ENCODE data around the gene CXCR1.

Gene CXCR1

DNA sequence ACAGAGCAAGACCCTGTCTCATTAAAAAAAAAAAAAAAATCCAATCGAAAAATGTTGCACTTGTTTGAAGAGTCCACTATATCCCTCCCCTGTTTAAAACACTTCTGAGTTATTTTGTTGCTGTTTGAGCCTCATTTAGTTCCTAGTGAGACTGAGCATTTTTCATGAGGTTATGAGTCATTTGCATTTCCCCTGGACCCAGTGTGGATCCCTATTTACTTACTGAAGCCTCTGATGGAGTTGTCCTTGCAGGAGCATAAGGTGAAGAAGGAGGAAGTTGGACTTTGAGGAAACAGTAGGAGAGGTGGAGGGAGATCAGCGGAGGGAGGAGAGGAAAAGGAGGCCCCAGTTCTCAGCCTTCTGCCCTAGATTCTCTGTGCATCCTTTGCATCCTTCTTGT lies 5.1 kb downstream of the CXCR1 start:
- Histone ChIP-seq H3K27me3 (ENCODE audit: control insufficient read depth, insufficient read depth, low read length) (no peaks in the 10 kb centered on the region), H3K27ac (ENCODE audit: low read depth, low read length) (no peak overlapping the region), H3K36me3 (ENCODE audit: control insufficient read depth, insufficient read depth, low read length) (no peaks in the 10 kb centered on the region), H3K9ac (ENCODE audit: low read depth, low read length) (no peak overlapping the region), H3K4me1 (ENCODE audit: control insufficient read depth, insufficient read depth, low read length) (no peaks in the 10 kb centered on the region), H3K4me3 (ENCODE audit: low read depth, low read length) (no peak overlapping the region), H3K9me3 (ENCODE audit: control insufficient read depth, insufficient read depth, low read length) (no peaks in the 10 kb centered on the region)

DNA sequence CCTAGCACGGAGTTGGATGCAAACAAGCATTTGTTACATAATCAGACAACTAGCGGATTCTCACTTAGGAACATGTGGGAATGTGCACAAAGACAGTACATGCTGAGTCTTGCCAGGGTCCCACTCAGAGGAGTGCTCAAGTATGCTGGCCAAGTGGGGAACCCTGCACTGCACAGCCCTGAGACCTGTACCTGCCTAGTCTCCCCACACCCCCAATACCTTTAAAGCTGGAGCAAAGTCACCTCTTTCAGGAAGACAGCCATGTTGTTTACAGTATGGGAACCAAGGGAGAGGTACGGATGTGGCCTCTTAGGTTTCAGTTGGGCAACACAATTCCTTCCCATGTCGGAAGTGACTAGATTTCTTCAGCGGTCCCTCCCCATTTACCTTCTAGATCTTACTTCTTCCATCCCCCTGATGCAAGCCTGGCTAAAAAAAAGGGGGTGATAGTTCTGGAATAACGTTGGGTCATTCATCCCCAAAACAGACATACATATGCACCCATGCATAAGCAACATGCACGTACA lies 10.7 kb downstream of the CXCR1 start:
- no peak overlapping the region for H3K4me3 ChIP-seq (ENCODE audit: low read depth, low read length)
- no peaks in the 10 kb centered on the region for H3K4me1 ChIP-seq (ENCODE audit: control insufficient read depth, insufficient read depth, low read length)
- no peak overlapping the region for H3K27ac ChIP-seq (ENCODE audit: low read depth, low read length)
- no peaks in the 10 kb centered on the region for H3K27me3 ChIP-seq (ENCODE audit: control insufficient read depth, insufficient read depth, low read length)
- no peak overlapping the region for H3K9ac ChIP-seq (ENCODE audit: low read depth, low read length)
- no peaks in the 10 kb centered on the region for H3K36me3 ChIP-seq (ENCODE audit: control insufficient read depth, insufficient read depth, low read length)
- H3K9me3 ChIP-seq (ENCODE audit: control insufficient read depth, insufficient read depth, low read length), result no peaks in the 10 kb centered on the region

GRCh38 chr2:218152777-218153176 lies 14.0 kb downstream of the CXCR1 start:
- Histone ChIP-seq H3K36me3 (ENCODE audit: control insufficient read depth, insufficient read depth, low read length) (no peaks in the 10 kb centered on the region), H3K27ac (ENCODE audit: low read depth, low read length) (no peak overlapping the region), H3K4me1 (ENCODE audit: control insufficient read depth, insufficient read depth, low read length) (no peaks in the 10 kb centered on the region), H3K9ac (ENCODE audit: low read depth, low read length) (no peak overlapping the region), H3K9me3 (ENCODE audit: control insufficient read depth, insufficient read depth, low read length) (no peaks in the 10 kb centered on the region), H3K27me3 (ENCODE audit: control insufficient read depth, insufficient read depth, low read length) (no peaks in the 10 kb centered on the region), H3K4me3 (ENCODE audit: low read depth, low read length) (no peak overlapping the region)

DNA sequence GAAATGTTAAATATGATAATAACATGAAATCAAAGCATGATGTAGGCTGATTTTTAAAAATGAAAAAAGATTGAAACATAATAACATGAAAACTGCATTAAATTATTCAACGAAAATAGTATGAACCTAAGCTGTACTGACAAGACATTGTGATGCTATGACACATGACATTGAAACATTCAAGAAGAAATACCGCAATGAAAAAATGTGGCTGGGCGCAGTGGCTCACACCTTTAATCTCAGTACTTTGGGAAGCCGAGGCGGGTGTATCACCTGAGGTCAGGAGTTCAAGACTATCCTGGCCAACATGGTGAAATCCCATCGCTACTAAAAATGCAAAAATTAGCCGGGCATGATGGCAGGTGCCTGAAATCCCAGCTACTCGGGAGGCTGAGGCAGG lies 14.6 kb downstream of the CXCR1 start:
- H3K36me3 ChIP-seq (ENCODE audit: control insufficient read depth, insufficient read depth, low read length), result no peaks in the 10 kb centered on the region
- H3K4me1 ChIP-seq (ENCODE audit: control insufficient read depth, insufficient read depth, low read length), result no peaks in the 10 kb centered on the region
- no peak overlapping the region for H3K27ac ChIP-seq (ENCODE audit: low read depth, low read length)
- no peak overlapping the region for H3K9ac ChIP-seq (ENCODE audit: low read depth, low read length)
- H3K4me3 ChIP-seq (ENCODE audit: low read depth, low read length), result no peak overlapping the region
- H3K9me3 ChIP-seq (ENCODE audit: control insufficient read depth, insufficient read depth, low read length), result no peaks in the 10 kb centered on the region
- no peaks in the 10 kb centered on the region for H3K27me3 ChIP-seq (ENCODE audit: control insufficient read depth, insufficient read depth, low read length)

GRCh38 chr2:218149848-218150440 lies 16.8 kb downstream of the CXCR1 start:
- no peak overlapping the region for H3K9ac ChIP-seq (ENCODE audit: low read depth, low read length)
- no peaks in the 10 kb centered on the region for H3K4me1 ChIP-seq (ENCODE audit: control insufficient read depth, insufficient read depth, low read length)
- H3K4me3 ChIP-seq (ENCODE audit: low read depth, low read length), result no peak overlapping the region
- no peaks in the 10 kb centered on the region for H3K36me3 ChIP-seq (ENCODE audit: control insufficient read depth, insufficient read depth, low read length)
- no peaks in the 10 kb centered on the region for H3K9me3 ChIP-seq (ENCODE audit: control insufficient read depth, insufficient read depth, low read length)
- no peak overlapping the region for H3K27ac ChIP-seq (ENCODE audit: low read depth, low read length)
- no peaks in the 10 kb centered on the region for H3K27me3 ChIP-seq (ENCODE audit: control insufficient read depth, insufficient read depth, low read length)

- H3K4me1 ChIP-seq (ENCODE audit: control insufficient read depth, insufficient read depth, low read length), result no peaks in the 10 kb centered on the region
- H3K4me3 ChIP-seq (ENCODE audit: low read depth, low read length), result no peak overlapping the region
- H3K27me3 ChIP-seq (ENCODE audit: control insufficient read depth, insufficient read depth, low read length), result no peaks in the 10 kb centered on the region
These were observed 17.7 kb downstream of the CXCR1 start for GRCh38 chr2:218149098-218149497.

DNA sequence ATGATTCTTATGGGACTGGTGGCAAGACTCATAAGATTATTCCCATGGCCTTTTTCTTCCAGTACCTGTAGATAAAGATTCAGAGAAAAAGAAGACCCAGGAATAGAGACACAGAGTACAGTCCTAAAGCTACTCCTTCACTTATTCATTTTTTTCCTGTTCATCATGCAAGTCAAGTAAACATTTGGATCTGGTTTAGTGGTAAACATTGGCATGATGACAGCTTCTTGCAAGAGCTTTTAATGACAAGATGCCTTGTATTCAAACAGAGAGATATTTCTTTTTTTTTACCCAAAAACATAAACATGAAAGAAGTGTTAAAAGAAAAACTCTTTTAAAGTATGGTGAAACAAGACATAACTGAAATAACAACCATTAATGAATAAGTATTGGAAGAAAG lies 20.7 kb downstream of the CXCR1 start:
- H3K27ac ChIP-seq (ENCODE audit: low read depth, low read length), result no peak overlapping the region
- no peak overlapping the region for H3K4me3 ChIP-seq (ENCODE audit: low read depth, low read length)
- H3K9me3 ChIP-seq (ENCODE audit: control insufficient read depth, insufficient read depth, low read length), result no peaks in the 10 kb centered on the region
- H3K9ac ChIP-seq (ENCODE audit: low read depth, low read length), result no peak overlapping the region
- H3K4me1 ChIP-seq (ENCODE audit: control insufficient read depth, insufficient read depth, low read length), result no peaks in the 10 kb centered on the region
- H3K36me3 ChIP-seq (ENCODE audit: control insufficient read depth, insufficient read depth, low read length), result no peaks in the 10 kb centered on the region
- H3K27me3 ChIP-seq (ENCODE audit: control insufficient read depth, insufficient read depth, low read length), result no peaks in the 10 kb centered on the region

More at GRCh38 chr2:218149098-218149497, 17.7 kb downstream of the CXCR1 start:
- Histone ChIP-seq H3K36me3 (ENCODE audit: control insufficient read depth, insufficient read depth, low read length) (no peaks in the 10 kb centered on the region), H3K27ac (ENCODE audit: low read depth, low read length) (no peak overlapping the region), H3K9me3 (ENCODE audit: control insufficient read depth, insufficient read depth, low read length) (no peaks in the 10 kb centered on the region), H3K9ac (ENCODE audit: low read depth, low read length) (no peak overlapping the region)

DNA sequence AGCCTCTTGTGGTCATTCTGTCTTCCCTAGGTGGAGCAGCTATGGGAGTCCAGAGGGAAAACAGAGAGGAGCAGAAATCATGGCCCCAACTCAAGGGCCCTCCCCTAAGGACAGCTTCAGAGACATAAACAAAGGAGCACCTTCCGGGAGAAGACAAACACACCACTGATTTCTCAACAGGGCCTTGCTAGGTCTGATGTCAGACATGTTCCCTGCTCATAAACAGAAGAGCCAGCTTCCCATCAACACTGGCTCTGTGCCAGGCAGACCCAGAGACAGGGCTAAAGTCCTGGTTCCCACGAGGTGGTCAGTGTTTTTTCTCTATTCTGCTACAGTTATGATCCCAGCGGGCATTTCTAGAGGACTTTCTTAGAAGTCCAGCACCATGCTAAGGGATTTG lies 21.6 kb downstream of the CXCR1 start:
- Histone ChIP-seq H3K4me1 (ENCODE audit: control insufficient read depth, insufficient read depth, low read length) (no peaks in the 10 kb centered on the region), H3K9me3 (ENCODE audit: control insufficient read depth, insufficient read depth, low read length) (no peaks in the 10 kb centered on the region), H3K4me3 (ENCODE audit: low read depth, low read length) (no peak overlapping the region), H3K27ac (ENCODE audit: low read depth, low read length) (no peak overlapping the region), H3K27me3 (ENCODE audit: control insufficient read depth, insufficient read depth, low read length) (no peaks in the 10 kb centered on the region), H3K9ac (ENCODE audit: low read depth, low read length) (no peak overlapping the region), H3K36me3 (ENCODE audit: control insufficient read depth, insufficient read depth, low read length) (no peaks in the 10 kb centered on the region)

DNA sequence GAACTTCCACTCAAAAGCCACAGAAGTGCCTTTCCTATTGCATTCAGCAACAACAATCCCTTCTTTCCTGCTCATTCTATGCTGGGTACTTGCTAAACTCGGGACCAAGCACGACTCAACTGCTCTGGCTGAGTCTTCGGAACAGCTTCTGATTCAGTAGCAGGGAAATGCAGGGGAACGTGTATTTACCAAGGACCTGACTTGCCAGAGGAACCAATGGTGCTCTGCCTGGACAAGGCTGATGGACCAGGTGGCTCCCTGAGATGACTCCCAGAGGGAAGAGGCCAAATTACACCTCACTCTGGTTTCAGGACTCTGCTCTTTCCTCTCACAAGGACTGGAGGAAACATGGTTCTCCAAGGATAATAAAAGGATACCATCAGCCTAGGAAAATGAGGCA lies 28.7 kb downstream of the CXCR1 start:
- H3K36me3 ChIP-seq (ENCODE audit: control insufficient read depth, insufficient read depth, low read length), result no peaks in the 10 kb centered on the region
- no peaks in the 10 kb centered on the region for H3K9me3 ChIP-seq (ENCODE audit: control insufficient read depth, insufficient read depth, low read length)
- H3K4me3 ChIP-seq (ENCODE audit: low read depth, low read length), result no peak overlapping the region
- H3K4me1 ChIP-seq (ENCODE audit: control insufficient read depth, insufficient read depth, low read length), result no peaks in the 10 kb centered on the region
- H3K27ac ChIP-seq (ENCODE audit: low read depth, low read length), result no peak overlapping the region
- no peaks in the 10 kb centered on the region for H3K27me3 ChIP-seq (ENCODE audit: control insufficient read depth, insufficient read depth, low read length)
- H3K9ac ChIP-seq (ENCODE audit: low read depth, low read length), result no peak overlapping the region

- Histone ChIP-seq H3K36me3 (ENCODE audit: control insufficient read depth, insufficient read depth, low read length) (no peaks in the 10 kb centered on the region), H3K4me1 (ENCODE audit: control insufficient read depth, insufficient read depth, low read length) (no peaks in the 10 kb centered on the region), H3K4me3 (ENCODE audit: low read depth, low read length) (no peak overlapping the region), H3K27me3 (ENCODE audit: control insufficient read depth, insufficient read depth, low read length) (no peaks in the 10 kb centered on the region), H3K9me3 (ENCODE audit: control insufficient read depth, insufficient read depth, low read length) (no peaks in the 10 kb centered on the region), H3K9ac (ENCODE audit: low read depth, low read length) (no peak overlapping the region), H3K27ac (ENCODE audit: low read depth, low read length) (no peak overlapping the region)
These were observed 29.2 kb downstream of the CXCR1 start for GRCh38 chr2:218137514-218137913.

GRCh38 chr2:218130822-218131221 lies 35.9 kb downstream of the CXCR1 start:
- Histone ChIP-seq H3K9me3 (ENCODE audit: control insufficient read depth, insufficient read depth, low read length) (no peaks in the 10 kb centered on the region), H3K9ac (ENCODE audit: low read depth, low read length) (no peak overlapping the region), H3K27ac (ENCODE audit: low read depth, low read length) (no peak overlapping the region), H3K4me3 (ENCODE audit: low read depth, low read length) (no peak overlapping the region), H3K36me3 (ENCODE audit: control insufficient read depth, insufficient read depth, low read length) (no peaks in the 10 kb centered on the region), H3K27me3 (ENCODE audit: control insufficient read depth, insufficient read depth, low read length) (no peaks in the 10 kb centered on the region), H3K4me1 (ENCODE audit: control insufficient read depth, insufficient read depth, low read length) (peaks cover 5% of the 10 kb centered on the region; the same call in 1 of the 2 replicates)
